Activated CD4-positive, CD25-positive, alpha-beta regulatory T cell (primary cell): ENCODE data around the gene UBE2J2.
A peak's percentile ranks its signal among the peaks of the same experiment; 100 is the strongest.

ENCODE experiments used
- DNase-seq, 4 experiments: peaks; one replicate each; lab custom pipeline; 2025; lab: John Stamatoyannopoulos, UW

Gene UBE2J2

GRCh38 chr1:1239614-1240347 is 33.9 kb downstream of the UBE2J2 start:
- DNase-seq, result no peak

- DNase-seq, result no peak
Measured at GRCh38 chr1:1239227-1239613, 34.4 kb downstream of the UBE2J2 start.

- DNase-seq, result no peak
Measured at GRCh38 chr1:1238702-1239178, 34.9 kb downstream of the UBE2J2 start.

- no peak for DNase-seq
Measured at GRCh38 chr1:1237874-1238701, 35.6 kb downstream of the UBE2J2 start.

GRCh38 chr1:1236945-1237873 is 36.4 kb downstream of the UBE2J2 start:
- DNase-seq, result no peak

- no peak for DNase-seq
Measured at GRCh38 chr1:1236176-1236763, 37.4 kb downstream of the UBE2J2 start.

GRCh38 chr1:1235016-1235744 is 38.5 kb downstream of the UBE2J2 start:
- no peak for DNase-seq

GRCh38 chr1:1234180-1234808 is 39.4 kb downstream of the UBE2J2 start:
- DNase-seq, result no peak

- DNase-seq, result no peak
Measured at GRCh38 chr1:1233567-1233892, 40.1 kb downstream of the UBE2J2 start.

- no peak for DNase-seq
Measured at GRCh38 chr1:1232796-1233566, 40.7 kb downstream of the UBE2J2 start.

GRCh38 chr1:1232208-1232795 is 41.4 kb downstream of the UBE2J2 start, which contains the start of gene B3GALT6:
Gene B3GALT6, plus strand, starts transcription at chr1:1232237. Its CDS starts 42 bp downstream, at chr1:1232279.
- DNase-seq, result no peak

- DNase-seq, result peak; percentile 85 to 96 (median 95)
Measured at GRCh38 chr1:1231400-1232207, 42.0 kb downstream of the UBE2J2 start, which contains the start of gene SDF4. Gene SDF4, minus strand, starts transcription at chr1:1232001. Its CDS starts 3,229 bp downstream, at chr1:1228772.

- DNase-seq, result no peak
Measured at GRCh38 chr1:1230656-1231399, 42.8 kb downstream of the UBE2J2 start.

GRCh38 chr1:1229770-1230169 is 43.9 kb downstream of the UBE2J2 start:
- no peak for DNase-seq

GRCh38 chr1:1228596-1229321 is 44.9 kb downstream of the UBE2J2 start:
- DNase-seq, result no peak

GRCh38 chr1:1228187-1228586 is 45.5 kb downstream of the UBE2J2 start:
- DNase-seq, result no peak

GRCh38 chr1:1227386-1227785 is 46.3 kb downstream of the UBE2J2 start:
- no peak for DNase-seq
